ENCODE measurements around the gene PODXL2. TPM values are rescaled to one million over a fixed set of nuclear protein-coding genes. Genes with fewer than 3 reads are reported as not detected.
"Not testable (repeated sequence)": the region's sequence is repeated elsewhere in the genome, so short reads cannot be mapped to it uniquely, and the experiment has no call there.

Gene PODXL2
- total RNA-seq, 1 donor from 2014 or later: 16.8 TPM

DNA sequence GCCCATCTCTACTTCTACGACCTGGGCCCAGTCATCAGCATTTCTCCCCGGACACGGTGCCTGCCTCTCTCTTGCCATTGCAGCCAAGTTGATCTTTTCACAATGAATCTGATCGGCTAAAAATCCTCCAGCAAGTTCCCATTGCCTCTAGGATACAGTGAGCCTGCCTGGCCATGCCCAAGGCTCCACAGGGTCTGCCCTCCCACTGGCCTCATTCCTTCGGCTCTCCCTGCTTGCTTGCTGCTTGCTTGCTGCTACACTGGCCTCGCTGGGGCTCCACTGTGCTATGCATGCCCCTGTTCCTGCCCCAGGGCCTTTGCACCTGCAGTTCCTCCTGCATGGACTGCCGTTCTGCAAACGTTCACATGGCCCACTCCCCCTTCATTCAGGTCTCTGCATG lies 45.8 kb downstream of the PODXL2 start:
- no peak for DNase-seq (ENCODE audit: low spot score)

DNA sequence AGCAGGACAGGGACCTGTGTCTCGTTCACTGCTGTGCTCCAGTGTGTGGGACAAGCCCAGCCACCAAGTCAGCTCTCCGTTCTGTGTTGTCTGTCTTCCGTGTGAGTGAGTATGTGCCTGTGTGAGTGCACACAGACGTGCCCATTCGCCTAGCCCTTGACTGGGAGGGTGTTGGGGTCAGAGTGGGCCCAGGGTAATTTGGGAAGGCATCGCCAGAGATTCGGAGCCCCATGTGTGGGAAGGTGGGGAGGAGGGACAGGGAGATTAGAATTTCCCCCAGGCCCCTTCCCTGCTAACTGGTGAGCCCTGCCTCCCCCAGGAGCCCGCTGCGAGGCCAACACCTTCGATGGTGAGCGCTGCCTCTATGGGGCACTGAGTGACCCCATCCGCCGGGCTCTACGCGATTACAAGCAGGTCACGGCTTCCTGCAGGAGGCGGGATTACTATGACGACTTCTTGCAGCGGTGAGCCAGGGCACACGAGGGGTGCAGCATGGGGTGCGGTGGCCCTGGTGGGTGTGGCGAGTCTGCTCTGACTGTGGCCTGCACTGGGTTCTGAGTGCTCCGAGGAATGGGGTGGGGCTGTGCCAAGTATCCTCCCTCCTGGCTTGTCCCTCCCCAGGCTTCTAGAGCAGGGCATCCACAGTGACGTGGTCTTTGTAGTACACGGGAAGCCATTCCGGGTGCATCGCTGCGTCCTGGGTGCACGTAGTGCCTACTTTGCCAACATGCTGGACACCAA lies 46.8 kb downstream of the PODXL2 start:
- no peak for DNase-seq (ENCODE audit: low spot score)

DNA sequence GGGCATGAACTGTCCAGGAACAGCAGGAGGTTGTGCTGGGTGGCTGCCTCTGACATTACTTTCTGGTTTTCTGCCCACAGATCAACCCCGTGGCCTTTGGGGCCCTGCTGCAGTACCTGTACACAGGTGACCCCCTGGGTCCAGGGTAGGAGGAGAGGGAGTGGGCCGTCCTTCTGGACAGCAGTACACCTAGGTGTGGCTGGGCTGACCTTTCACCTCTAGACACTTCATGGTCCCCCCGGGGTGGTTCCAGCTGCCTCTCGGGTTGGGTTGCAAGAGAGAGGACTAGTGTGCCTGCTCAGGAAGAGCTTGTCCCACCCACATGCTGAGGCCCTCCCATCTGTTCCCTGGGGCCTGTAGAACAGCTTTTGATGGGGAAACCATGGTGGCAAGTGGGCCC lies 47.5 kb downstream of the PODXL2 start:
- DNase-seq (ENCODE audit: low spot score): no peak

DNA sequence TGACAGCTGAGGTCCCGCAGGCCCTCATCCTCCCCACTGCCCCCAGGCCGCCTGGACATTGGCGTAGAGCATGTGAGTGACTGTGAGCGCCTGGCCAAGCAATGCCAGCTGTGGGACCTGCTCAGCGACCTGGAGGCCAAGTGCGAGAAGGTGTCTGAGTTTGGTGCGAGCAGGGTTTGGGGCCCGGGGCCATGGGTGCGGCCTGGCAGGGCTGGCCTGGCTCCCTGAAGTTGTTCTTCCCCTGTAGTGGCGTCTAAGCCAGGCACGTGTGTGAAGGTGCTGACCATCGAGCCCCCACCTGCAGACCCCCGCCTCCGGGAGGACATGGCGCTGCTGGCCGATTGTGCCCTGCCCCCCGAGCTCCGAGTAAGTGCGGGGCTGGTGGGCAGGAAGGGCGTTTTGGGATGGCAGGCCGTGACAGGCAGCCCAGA lies 48.0 kb downstream of the PODXL2 start:
- no peak for DNase-seq (ENCODE audit: low spot score)

DNA sequence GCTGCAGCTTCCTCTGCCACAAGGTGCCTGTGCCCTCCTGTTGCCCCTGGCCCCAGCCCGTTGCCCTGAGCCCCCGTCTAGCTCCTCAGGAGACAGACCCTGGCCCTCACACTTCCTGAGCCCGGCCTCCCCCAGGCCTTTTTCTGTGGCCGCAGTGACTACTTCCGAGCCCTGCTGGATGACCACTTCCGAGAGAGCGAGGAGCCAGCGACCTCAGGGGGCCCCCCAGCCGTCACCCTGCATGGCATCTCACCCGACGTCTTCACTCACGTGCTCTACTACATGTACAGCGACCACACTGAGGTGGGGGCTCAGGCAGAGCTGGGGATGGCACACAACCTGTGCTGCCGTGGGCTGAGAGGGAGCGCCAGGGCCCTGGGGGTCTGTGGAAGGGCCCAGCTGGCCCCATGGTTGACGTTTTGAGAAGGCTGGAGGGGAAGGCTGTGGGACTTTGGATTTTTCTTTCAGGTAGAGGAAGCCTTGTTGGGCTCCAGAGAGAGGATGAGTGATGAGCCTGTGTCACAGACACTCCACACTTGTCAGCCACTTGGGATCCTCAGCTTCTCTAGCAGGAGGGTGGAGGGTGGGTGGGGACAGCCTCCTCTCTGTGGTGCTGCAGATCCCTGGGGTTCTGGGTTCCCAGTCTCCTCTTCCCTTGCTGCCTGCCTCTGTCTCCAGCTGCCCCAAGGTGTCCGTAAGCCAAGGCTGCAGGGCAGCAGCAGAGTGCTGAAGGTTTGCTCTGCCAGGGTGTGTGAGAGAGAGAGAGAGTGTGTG lies 48.7 kb downstream of the PODXL2 start:
- no peak for DNase-seq (ENCODE audit: low spot score)

DNA sequence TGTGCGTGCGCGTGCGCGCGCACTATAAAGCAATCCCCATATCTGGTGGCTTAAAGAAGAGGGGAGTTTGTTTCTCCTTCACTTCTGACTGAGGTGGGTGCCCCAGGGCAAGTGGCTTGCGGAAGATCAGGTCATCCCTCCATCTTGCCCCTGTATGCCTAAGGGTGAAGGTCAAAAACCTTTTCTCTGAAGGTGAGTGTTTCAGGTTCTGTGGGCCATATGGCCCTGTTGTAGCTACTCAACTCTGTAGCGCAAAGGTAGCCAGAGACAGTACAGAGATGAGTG lies 49.3 kb downstream of the PODXL2 start:
- DNase-seq (ENCODE audit: low spot score): no peak

DNA sequence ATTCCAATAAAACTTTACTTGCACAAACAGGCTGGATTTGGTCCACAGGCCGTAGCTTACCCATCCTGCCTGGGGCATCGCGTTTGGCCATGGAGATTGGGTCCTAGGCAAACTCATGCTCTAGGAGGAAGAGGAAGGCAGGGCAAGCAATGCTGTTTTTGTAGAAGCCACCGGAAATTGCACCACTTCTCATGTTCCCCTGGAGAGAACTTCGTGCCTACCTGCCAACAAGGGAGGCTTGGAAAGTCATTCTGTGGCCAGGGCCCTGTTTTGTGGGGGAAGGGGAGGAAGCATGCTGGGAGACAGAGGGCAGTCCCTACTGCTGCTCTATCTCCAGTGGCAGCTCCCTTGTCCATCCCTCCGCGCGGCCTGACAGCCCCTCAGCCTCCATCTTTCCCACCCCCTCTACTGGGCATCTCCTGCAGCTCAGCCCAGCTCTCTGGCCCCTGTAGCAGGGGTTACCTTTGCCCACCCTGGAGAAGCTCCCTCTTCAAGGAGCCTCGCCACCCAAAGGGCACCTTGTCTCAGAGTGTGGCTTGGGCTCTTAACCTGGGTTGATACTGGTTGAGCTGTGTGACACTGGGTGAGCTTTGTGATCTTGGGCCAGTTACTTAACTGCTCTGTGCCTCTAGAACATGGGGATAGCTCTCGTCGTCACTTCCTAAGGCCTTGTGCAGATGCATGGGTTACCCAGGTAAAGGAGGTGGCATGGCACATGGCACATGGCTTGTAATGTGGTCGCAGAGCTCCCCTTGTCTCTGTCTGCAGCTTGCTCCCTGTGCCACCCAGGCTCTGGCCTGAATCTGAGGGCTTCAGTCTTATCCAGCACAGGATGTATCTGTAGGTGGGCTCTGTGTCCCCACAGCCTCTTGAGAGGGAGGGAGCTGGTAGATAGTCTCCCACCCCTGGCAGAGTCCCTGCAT lies 49.9 kb downstream of the PODXL2 start:
- no peak for DNase-seq (ENCODE audit: low spot score)

DNA sequence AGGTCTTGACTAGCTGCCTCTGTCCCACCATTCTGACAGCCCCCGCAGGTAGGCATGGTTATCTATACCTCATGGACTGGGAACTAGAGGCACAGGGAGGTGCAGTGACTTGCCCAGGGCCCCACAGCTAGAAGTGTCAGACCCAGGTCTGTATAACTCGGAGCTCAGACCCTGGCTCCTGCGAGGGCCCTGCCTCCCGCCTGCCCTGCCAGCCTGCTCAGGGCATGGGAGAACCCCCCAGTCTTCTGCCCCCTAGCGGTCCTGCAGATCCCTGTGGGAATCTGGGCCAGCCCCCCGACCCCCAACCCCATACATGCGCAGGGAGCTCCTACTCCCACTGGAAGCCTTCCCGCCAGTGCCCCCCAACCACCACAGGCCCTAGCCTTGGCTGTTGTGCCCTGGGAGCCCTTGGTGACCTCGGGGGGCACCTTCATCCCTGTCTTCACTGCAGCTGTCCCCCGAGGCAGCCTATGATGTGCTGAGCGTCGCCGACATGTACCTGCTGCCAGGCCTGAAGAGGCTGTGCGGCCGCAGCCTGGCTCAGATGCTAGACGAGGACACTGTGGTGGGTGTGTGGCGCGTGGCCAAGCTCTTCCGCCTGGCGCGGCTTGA lies 50.7 kb downstream of the PODXL2 start:
- no peak for DNase-seq (ENCODE audit: low spot score)

DNA sequence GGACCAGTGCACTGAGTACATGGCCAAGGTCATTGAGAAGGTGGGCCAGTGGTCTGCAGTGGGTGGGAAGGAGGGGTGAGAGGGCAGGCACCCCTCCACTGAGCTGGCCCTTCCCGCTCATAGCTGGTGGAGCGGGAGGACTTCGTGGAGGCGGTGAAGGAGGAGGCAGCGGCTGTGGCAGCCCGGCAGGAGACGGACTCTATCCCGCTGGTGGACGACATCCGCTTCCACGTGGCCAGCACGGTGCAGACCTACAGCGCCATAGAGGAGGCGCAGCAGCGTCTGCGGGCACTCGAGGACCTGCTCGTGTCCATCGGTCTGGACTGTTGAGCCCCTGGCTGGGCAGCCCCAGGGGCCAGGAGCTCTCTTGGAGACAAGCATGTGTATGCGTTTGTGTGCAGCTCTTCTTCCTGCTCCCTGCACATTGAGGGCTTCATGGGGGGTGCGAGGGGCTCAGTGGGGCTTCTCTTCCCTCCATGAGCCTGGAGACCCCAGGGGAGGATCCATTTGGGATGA lies 51.2 kb downstream of the PODXL2 start:
- DNase-seq (ENCODE audit: low spot score): no peak

DNA sequence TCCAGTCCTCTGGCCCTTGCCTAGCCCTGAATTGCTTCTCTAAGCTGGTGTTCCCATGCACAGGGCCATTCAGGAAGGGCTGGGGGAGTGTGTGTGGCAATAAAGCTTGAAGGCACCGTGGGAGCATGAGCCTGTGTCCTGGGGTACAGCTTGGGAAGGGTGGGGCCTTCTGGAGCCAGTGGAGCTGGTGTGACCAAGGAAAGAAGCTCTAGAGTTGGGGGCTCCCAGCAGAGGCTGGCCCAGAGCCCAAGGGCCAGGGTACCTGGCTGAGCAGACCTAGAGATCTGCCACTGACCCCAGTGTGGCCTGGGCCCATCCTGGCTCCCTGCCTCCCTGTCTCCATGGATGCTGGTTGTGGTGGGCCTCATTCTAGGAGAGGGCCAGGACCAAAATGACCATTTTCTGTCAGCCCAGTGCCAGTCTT lies 51.8 kb downstream of the PODXL2 start:
- DNase-seq (ENCODE audit: low spot score): no peak

DNA sequence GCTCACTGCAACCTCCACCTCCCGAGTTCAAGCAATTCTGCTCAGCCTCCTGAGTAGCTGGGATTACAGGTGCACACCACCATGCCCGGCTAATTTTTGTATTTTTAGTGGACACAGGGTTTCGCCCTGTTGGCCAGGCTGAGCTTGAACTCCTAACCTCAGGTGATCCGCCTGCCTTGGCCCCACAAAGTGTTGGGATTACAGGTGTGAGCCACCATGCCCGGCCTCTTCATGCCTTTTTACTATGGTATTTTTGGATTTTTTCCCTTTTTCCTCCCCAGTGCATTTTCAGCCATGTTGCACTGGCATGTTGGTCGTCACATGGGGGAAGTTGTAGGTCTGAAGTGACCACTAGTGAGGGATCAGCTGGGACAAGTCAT lies 53.2 kb downstream of the PODXL2 start:
- not testable (repeated sequence) for DNase-seq (ENCODE audit: low spot score)

DNA sequence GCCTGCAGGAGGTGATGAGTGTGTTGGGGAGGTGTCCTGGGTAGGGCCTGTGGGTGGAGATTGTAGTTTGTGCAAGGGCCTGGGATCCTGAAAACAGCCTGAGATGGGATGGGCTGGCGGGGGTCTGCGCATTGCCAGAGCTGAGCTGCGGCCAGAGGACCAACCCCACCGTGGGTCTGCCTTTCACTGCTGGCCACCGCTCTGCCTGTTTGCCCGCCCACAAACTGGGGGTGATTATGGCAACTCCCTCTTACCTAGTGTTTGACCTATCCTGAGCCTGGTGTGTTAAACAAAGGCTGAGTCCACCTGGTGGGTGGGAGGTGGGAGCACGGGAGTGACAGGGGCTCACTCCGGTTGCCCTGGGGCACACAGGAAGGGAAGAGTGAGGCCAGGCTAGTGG lies 53.6 kb downstream of the PODXL2 start:
- no peak for DNase-seq (ENCODE audit: low spot score)

DNA sequence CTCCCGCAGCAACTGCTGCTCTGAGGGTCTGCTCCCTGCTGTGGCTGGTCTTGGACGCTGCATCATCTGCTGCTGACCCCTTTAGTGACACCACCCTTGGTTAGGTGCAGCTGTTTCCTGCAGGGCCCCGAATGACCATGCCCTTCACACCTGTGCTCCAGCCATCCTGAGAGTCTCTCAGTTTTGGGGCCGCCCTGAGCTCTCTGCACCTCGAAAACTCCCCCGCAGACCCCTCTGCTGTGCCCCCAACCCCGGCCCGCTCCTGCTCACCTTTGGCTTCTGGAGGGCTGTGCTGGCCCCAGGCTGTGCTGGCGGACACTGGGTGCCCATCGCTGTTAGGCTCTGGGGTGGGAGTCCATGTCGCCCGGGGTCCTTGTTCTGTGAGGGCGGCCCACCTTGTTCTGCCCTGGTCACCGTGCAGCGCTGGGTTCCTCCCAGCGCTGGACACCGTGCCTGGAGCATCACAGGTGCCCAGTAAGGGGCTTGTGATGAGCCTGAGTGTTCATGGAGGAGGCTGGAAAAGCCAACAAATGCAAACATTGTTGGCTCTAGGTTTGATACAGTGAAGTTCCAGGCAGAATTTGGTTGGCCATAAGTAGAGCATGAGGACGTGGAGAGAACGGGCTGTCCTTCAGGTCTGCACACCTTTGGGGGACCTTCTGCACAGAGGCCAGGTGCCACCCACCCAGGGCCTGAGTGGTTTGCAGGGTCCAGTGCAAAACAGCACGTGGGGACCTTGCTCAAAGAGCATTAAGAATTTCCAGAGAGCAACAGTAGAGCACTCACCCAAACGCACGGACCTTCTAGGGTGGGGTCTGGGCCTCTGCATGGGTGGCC lies 56.1 kb downstream of the PODXL2 start:
- DNase-seq (ENCODE audit: low spot score): no peak

DNA sequence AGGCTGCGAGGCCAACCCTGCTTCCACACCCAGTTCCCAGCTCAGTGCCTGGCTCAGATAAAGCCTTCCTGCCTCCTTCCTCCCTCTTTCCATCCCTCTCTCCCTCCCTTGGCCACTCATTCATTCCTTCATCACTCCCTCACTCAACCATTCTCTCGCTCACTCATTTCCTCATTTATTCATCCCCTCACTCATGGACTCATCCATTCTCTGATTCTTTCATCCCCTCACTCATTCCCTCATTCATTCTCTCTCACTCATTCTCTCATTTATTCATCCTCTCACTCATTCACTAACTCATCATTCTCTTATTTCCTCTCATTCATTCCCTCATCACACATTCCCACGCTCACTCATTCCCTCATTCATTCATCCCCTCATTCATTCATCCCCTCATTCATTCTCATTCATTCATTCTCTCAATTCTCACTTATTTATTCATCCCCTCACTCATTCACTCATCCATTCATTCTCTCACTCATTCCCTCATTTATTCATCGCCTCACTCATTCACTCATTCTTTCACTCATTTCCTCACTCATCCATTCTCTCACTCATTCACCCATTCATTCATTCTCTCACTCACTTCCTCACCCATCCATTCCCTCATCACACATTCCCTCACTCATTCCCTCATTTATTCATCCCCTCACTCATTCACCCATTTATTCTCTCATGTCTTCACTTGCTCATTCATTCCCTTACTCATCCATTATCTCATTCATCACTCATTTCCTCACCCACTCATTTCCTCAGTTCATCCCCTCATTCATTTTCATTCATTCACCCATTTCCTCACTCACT lies 56.9 kb downstream of the PODXL2 start:
- DNase-seq (ENCODE audit: low spot score): no peak

DNA sequence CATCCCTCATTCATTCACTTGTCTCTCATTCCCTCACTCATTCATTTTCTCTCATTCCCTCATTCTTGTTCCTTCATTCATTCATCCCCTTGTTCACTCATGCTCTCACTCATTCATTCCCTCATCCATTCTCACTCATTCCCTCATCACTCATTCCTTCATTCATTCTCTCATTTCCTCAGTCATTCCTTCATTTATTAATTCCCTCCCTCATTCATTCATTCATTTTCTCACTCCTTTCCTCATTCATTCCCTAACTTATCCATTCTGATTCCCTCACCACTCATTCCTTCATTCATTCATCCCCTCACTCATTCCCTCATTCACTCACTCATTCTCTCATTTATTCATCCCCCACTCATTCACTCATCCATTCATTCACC lies 57.5 kb downstream of the PODXL2 start:
- no peak for DNase-seq (ENCODE audit: low spot score)

DNA sequence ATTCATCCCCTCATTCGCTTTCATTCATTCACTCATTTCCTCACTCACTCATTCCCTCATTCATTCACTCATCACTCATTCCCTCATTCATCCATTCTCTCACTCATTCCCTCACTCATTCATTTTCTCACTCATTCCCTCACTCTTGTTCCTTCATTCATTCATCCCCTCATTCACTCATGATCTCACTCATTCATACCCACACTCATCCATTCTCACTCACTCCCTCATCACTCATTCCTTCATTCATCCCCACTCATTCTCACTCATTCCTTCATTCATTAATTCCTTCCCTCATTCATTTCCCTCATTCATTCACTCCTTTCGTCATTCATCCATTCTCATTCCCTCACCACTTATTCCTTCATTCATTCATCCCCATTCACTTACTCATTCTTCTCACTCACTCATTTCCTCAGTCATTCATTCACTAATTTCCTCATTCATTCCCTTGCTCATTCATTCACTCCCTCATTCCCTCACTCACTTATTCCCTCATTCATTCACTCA lies 58.3 kb downstream of the PODXL2 start:
- DNase-seq (ENCODE audit: low spot score): no peak

DNA sequence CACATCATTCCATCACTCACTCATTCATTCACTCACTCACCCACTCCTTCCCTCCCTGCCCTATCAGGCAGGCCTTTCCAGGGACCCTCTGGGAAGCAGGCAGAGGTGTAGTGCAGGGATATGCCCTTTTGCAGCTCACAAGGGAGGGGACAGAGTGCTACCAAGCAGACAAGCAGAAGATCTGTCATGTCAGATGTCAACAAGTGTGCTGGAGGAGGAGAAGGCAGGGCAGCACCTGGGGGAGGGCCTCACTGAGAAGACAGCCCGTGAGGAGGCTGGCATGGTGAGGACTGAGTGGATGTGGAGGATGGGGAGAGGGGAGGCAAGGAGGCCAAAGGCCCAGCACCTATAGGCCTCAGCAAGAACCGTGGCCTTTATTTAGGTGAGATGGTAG lies 59.0 kb downstream of the PODXL2 start:
- no peak for DNase-seq (ENCODE audit: low spot score)

DNA sequence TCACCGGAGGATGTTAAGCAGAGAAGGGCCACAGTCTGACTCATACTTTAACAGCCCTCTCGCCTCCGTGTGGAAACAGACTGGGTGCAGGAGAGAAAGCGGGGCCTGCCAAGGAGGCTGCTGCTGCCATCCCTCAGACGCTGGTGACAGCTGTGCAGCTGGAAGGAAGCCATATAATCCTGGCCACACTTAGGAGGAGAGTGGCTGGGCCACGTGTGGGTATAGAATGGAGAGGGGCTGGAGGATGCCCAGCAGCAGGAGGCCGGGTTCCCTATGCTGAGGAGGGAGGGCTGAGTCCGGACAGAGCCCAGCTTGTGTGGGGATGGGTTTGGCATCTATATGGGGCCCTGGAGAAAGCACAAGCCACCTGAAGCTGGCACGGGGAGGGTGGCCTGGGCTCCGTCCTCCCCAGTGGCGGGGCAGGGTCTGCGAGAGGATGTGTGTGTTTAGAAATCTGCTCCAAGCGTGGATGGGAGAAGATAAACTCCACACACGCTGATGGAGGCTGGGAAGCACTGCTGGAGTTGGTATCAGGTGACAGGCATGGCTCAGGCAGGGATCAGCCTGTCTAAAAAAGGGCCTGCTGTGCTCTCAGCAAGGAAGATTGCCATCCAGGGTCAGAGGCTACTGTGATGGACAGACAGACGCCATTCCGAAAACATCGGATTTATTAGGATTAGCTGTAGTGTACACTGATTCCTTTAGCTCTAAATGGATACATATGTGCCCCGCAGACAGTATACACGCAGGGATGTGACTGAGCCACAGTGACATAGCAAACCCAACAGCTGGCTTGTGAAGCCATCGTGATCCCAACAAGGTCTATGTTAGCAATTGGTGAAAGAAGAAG lies 59.7 kb downstream of the PODXL2 start:
- no peak for DNase-seq (ENCODE audit: low spot score)

DNA sequence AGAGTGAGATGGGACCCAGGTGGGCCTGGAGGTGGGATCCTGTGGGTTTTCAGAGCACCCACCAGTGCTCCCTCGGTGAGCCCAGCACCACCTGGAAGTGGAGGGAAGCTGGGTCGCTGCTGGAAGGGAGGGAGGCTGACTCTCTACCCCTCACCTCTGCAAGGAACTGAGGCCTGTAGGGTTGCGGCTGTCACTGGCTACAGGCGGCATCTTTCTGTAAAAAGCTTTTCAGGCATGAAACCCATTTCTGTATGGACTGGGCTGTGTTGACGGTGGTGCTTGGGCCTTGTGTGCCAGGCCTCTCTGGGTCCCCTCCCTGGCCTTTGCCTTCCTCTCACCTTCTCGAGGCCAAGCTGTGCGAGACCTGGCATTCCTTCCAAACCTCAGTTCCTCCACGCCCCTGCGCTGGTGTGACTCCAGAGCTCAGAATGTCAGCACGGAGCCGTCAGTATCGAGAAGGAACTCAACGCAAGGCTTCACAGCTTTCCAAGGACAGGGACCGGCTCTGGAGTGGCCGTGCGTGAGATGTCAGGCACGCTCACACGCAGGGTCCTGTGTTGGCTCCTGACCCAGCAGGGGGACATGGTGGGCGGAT lies 60.4 kb downstream of the PODXL2 start:
- no peak for DNase-seq (ENCODE audit: low spot score)

All from mucosa of gallbladder (tissue), 1 donor.